ENCODE data around the gene DLX6.

DLX6 gene

GRCh38 chr7:97011536-97012364, 6.4 kb downstream of the DLX6 start:
- no peak for DNase-seq

DNA sequence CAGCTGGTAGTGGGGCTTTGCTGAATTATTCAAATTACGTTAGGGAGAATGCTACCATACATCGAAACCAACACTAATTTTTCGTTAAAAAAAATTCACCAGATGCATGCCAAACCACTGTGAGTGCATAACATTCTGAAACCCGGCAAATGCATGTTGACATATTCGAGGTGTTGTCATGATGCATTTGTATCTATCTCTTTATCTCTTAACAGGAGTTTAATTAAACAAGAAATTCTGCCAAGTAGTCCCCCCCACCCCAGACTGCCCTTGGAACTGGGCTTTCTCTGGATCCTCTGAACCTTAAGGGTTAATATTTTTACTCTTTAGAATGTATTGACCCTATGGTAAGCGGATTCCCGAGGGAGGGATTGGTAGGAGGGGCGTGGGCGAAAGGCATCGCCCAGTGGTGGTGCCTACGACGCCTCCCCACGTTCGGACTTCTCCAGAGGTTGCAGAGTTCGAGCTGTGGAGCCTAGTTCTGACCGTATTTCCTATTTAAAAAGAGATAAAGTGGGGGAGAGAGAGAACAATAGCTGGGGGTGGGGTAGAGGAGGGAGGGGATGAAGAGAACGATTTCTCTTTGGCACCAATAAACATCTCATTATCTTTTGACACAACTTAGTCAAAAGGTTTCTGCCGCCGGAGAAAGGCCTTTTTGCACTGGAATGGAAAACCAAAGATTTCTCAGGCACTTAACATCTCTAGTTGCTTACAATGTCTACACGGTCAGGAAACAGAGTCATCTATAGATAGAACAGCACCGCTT, 7.2 kb downstream of the DLX6 start:
- DNase-seq: no peak

DNA sequence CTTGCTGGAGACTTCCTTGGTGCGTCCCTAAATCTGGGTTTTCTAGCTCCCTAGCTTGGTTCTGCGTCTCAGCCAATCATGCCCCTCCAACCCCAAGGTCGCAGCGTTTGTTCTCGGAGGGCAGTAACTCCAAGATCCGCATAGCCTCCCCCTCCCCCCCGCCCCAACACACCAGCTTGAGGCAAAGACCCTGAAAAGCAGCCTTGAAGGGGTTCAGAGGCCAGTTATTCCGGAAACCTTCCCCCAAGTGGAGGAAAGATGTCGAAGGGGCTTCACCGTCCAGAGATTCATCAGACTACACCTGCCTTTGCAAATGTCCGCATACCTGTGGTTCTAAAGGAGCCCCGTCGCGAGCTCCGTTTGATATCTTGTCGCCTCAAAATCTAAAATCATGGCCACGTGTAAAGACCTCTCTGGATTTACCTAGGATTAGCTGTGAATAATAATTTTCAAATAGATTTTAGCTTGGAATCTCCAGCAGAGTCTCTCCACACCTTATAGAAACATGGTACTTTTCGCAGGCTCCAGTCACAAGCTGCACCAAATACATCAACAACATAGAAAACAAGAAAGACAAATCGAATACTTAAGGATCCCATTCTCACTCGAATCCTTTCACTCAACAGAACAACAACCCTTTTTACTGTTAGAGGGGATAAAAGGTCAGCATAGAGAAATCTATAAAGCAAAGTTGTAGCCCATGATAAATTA, 7.9 kb downstream of the DLX6 start:
- no peak for DNase-seq

GRCh38 chr7:97013845-97014134, 8.4 kb downstream of the DLX6 start:
- no peak for DNase-seq

DNA sequence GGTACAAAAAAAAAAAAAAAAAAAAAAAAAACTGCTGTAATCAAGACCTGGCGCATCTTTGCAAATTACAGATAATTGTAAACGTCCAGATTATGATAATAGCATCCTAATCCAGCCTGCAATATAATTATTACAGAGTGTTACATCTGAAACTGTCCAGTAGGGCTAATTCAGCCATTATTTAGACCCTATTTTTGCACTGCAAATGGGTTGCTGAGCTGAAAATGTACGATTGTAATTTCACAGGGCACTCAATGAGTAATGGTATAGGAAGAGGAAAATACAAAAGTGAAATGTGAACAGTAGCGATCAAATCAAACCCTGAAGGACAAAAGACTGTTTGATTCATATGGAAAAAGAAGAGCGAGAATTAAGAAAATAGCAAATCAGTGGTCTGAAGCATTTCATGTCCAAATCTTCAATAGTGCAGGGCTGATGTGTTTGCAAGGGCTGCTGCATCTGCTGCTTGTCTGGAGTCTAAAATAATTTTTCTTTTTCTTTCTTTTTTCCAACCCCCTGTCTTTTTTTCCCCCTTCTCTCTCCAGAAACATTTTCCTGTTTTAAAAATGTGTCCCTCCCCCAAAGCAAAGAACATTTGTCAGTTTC, 8.9 kb downstream of the DLX6 start:
- DNase-seq: no peak

DNA sequence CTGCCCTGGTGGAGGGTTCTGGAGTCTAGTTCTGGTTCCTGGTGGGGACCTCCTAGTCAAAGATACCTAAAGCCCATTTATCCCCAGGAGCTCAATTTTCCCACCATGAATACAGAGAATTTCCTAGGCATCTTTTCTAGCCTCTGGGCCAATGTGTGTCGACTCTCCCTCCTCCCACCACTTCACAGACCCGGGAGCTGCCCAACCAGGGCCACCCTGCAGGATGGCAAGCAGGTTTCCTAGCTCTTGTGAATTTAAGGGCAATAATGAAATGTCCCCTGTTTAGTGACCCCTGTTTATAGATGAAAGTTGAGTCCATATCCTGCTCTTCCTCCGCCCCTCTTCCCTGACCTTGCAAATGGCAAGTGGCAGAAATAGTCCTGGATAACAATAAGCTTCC, 9.9 kb downstream of the DLX6 start:
- no peak for DNase-seq

GRCh38 chr7:97015756-97016380, 10.5 kb downstream of the DLX6 start:
- no peak for DNase-seq

DNA sequence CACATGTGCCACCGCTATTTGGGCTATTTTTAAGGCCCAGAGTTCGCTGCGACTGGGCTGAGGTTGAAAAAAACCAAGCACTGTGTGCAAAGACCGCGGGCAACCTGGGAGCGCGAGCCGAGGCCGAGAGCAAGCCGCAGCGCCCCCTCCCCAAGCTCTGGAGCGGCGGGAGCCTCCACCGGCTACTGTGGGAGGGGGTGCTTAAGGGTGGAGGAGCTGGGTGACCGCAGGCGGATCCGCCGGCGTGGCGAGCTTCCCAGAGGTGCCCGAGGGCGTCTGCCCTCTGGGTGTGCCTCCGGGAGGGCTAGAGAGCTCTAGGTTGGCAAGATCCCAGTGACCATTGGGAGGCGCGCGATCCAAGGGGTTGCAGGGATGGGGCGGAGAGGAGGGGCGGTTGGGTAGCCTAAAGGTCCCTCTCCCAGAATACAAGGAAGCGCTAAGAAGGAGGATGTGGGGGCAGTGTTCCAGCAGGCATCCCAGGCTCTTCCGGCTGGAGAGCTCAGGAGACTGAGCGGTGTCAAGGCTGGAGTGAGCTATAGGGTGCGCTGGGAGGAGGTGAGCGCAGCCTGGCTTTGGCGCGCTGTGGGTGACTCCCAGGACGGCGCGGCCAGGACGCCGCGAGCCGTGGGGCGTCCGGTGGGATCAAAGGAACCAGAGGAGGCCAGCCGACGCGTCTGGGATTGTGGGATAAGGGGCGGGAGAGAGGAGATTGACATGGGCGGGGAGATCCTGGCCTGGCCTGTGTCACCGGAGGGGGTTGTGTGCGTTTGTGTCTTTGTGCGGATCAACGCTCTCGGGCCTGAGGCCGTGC, 11.2 kb downstream of the DLX6 start:
- DNase-seq: peak; percentile 66

DNA sequence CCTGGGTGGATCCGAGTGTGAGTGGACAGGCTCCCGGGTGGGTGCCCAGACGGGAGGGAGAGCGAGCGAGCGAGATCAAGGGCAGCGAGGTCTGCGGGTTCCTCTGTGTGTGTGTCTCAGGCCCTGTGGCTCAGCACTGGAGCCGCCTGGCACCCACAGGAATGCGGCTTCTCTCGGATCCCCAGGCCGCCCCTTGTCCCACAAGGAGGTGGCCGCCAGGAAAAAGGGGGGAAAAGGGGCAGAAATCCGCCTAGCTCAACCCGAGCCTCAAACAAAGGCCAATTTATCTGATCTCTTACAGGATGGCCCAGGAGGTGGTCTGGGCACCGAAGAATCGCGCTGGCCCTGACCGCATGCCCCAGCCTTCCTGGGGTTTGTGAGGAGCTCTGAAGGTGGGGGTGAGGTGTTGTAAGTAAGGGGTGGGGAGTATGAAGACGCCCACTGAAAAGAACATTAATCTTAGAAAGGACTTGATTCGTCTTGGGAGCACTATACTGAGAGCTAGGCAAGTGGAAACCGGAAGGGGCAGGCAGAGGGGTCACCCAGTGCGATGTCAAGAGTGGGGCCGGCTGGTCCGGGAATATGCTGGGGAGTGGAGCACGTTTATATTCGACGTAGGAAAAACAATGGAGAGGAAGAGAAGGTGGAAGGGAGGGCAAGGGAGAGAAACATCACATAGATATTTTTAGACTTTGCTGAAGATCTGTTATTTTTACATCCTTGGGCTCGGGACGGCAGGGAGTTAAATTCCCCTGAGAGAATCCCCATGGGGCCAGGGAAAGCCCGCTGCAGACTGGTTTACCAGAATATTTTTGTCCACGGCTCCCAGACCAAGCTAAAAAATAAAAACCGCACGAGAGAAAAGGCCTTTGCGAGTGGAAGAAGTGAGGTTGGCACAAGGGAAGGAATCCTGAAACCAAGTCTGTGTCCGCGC, 12.1 kb downstream of the DLX6 start:
- DNase-seq: no peak

DNA sequence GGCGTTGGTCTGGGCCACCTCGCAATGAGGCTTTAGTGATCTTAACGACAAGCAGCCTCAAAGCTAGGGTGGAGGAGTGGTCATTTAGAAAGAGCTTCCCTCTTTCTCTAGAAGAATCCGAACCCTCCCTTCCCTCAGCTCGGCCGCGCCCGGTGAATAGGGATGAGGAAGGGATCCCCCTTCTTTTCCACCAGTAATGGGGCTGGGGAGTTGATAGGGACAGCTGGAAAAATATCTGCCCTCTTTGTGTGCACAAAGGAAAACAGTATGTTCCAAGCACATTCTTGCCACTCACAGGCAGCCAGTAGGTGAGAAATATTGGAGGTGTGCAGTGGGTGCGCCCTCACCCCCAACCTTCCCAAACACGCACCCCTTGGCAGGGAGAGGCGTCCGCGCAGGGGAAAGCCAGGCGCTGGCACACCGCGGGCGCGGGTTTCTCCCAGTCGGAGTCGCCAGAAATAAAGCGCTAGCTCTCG, 12.8 kb downstream of the DLX6 start:
- DNase-seq: no peak

GRCh38 chr7:97018791-97019531, 13.6 kb downstream of the DLX6 start:
- no peak for DNase-seq

DNA sequence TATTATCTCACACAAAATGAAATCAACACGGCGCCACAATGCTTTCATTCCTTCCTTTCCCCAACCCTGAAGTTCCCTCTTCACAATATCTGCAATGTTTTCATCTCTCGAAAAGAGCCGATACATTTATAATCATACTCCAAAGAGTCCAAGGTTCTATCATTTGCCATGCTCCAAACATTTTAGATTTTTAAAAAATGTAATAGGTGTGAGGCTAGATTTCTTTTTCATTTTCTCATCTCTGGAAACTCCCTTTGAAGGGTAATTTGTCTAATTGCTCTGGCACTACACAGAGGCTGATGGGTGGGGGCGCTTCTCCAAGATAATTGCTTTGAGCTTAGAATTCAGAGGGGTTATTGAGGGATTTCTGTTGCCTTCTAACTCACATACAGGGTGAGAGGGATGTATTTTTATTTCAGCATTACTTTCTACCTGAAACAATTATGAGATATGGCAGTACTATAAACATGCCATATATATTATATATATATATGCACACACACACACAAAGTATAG, 14.4 kb downstream of the DLX6 start:
- no peak for DNase-seq

- no peak for DNase-seq
These were observed 15.2 kb downstream of the DLX6 start for GRCh38 chr7:97020601-97020995.

- no peak for DNase-seq
These were observed 15.8 kb downstream of the DLX6 start for GRCh38 chr7:97020996-97021746.

DNA sequence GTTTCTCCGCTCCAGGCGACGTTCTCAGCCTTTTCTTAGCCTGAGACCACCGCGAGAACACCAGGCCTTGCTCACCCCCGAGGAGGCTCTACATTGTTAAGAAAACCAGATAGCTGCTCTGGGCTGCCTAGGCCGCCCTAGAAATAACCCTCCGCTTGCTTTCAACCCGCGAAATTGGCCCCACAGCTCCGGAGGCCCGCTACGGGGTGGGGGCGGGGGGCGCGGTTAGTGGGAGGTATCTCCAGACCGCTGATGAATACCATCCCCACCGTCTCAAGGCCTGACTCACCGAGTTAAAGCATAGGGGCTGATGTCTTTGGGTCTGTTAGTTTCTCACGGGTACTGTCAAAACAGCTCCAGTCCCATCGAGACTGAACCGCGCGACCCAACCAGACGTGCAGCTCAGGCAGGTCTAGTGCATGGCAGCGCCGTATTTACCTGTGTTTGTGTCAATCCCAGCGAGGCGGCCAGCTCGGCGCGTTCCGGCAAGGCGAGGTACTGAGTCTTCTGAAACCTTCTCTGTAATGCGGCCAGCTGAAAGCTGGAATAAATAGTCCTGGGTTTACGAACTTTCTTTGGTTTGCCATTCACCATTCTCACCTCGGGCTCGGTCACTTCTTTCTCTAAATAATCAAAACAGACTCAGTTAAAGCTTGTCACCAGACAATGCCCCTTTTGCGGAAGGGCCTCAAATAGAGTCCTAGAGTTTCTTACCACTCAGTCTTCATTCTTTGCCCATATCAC, 16.6 kb downstream of the DLX6 start:
- DNase-seq: no peak

- DNase-seq: no peak
These were observed 17.3 kb downstream of the DLX6 start for GRCh38 chr7:97022491-97023306.

Data from NCI-H345 (cell line).